BE2C (cell line): ENCODE data around the gene NAA80.
"Not testable (repeated sequence)": the region's sequence is repeated elsewhere in the genome, so short reads cannot be mapped to it uniquely, and the experiment has no call there.

Experiments
- DNase-seq: peaks from one replicate; pipeline ENCODE4 v3.0.0-alpha.2; 2020
- H3K27me3 ChIP-seq: fragments of 250-450 bp; sonication (Bioruptor Pico); 2 replicates; pipeline ENCODE4 v1.5.1; 2020; ENCODE audit warnings: mild to moderate bottlenecking
- H3K36me3 ChIP-seq: fragments of 250-450 bp; sonication (Bioruptor Pico); 2 replicates; pipeline ENCODE4 v1.5.1; 2020; ENCODE audit warnings: mild to moderate bottlenecking
- H3K4me1 ChIP-seq: fragments of 250-450 bp; sonication (Bioruptor Pico); 2 replicates; pipeline ENCODE4 v1.5.1; 2020
- H3K4me3 ChIP-seq: 2 replicates; pipeline ENCODE4 v1.5.1; 2011; ENCODE audit warnings: low read depth, low read length
- H3K9me3 ChIP-seq: fragments of 250-450 bp; sonication (Bioruptor Pico); 2 replicates; pipeline ENCODE4 v1.5.1; 2020
- CTCF ChIP-seq: IDR thresholded peaks from 2 replicates; pipeline ENCODE4 v1.5.1; 2012; ENCODE audit warnings: mild to moderate bottlenecking, low read depth, low read length

The NAA80 gene

GRCh38 chr3:50266017-50266416, 33.2 kb downstream of the NAA80 start:
- Histone ChIP-seq H3K27me3 (no peaks in the 10 kb centered on the region), H3K9me3 (no peaks in the 10 kb centered on the region), H3K4me1 (no peaks in the 10 kb centered on the region), H3K36me3 (no peaks in the 10 kb centered on the region), H3K4me3 (no peak overlapping the region)
- TF ChIP-seq CTCF = no peak
- no peak for DNase-seq

- H3K4me1 ChIP-seq = no peaks in the 10 kb centered on the region
- H3K9me3 ChIP-seq = no peaks in the 10 kb centered on the region
- H3K27me3 ChIP-seq = no peaks in the 10 kb centered on the region
- no peak overlapping the region for H3K4me3 ChIP-seq
- H3K36me3 ChIP-seq = no peaks in the 10 kb centered on the region
- no peak for TF ChIP-seq CTCF
- no peak for DNase-seq
Observed at GRCh38 chr3:50265571-50265970, 33.6 kb downstream of the NAA80 start.

- H3K9me3 ChIP-seq = no peaks in the 10 kb centered on the region
- no peak overlapping the region for H3K4me3 ChIP-seq
- no peaks in the 10 kb centered on the region for H3K27me3 ChIP-seq
- TF ChIP-seq CTCF = no peak
- H3K4me1 ChIP-seq = no peaks in the 10 kb centered on the region
- DNase-seq = no peak
- no peaks in the 10 kb centered on the region for H3K36me3 ChIP-seq
Observed at GRCh38 chr3:50264964-50265485, 34.2 kb downstream of the NAA80 start.

GRCh38 chr3:50264383-50264963, 34.7 kb downstream of the NAA80 start:
- Histone ChIP-seq H3K27me3 (no peaks in the 10 kb centered on the region), H3K36me3 (no peaks in the 10 kb centered on the region), H3K4me1 (peaks cover 4% of the 10 kb centered on the region), H3K9me3 (no peaks in the 10 kb centered on the region), H3K4me3 (no peak overlapping the region)
- DNase-seq = peak; percentile 28
- TF ChIP-seq CTCF = no peak

GRCh38 chr3:50263478-50264382, 35.5 kb downstream of the NAA80 start:
- no peaks in the 10 kb centered on the region for H3K27me3 ChIP-seq
- no peak for DNase-seq
- no peaks in the 10 kb centered on the region for H3K9me3 ChIP-seq
- no peak for TF ChIP-seq CTCF
- no peak overlapping the region for H3K4me3 ChIP-seq
- peaks cover 4% of the 10 kb centered on the region for H3K4me1 ChIP-seq
- no peaks in the 10 kb centered on the region for H3K36me3 ChIP-seq

GRCh38 chr3:50262778-50263177, 36.4 kb downstream of the NAA80 start:
- Histone ChIP-seq H3K4me1 (peaks cover 4% of the 10 kb centered on the region), H3K9me3 (no peaks in the 10 kb centered on the region), H3K36me3 (no peaks in the 10 kb centered on the region), H3K4me3 (no peak overlapping the region), H3K27me3 (no peaks in the 10 kb centered on the region)
- no peak for DNase-seq
- TF ChIP-seq CTCF = no peak

GRCh38 chr3:50262200-50262599, 37.0 kb downstream of the NAA80 start:
- not testable (repeated sequence) for H3K4me3 ChIP-seq, H3K27me3 ChIP-seq, H3K36me3 ChIP-seq, H3K9me3 ChIP-seq, DNase-seq, H3K4me1 ChIP-seq
